Progenitor cell of endocrine pancreas (in vitro differentiated cells): Measurements from ENCODE around the gene PPP1R14B. TPM values are rescaled to one million over a fixed set of nuclear protein-coding genes. Genes with fewer than 3 reads are reported as not detected.
A peak's percentile ranks its signal among the peaks of the same experiment; 100 is the strongest.

Experiments
- DNase-seq: peaks from one replicate; pipeline ENCODE4 v3.0.0; 2021; ENCODE audit warnings: low spot score; ENCODE audit not compliant: unreplicated experiment
- H3K27ac Mint-ChIP-seq: 2 replicates; pipeline ENCODE4 v1.8.0; 2021; ENCODE audit warnings: mild to moderate bottlenecking, moderate library complexity, mixed read lengths
- H3K27me3 Mint-ChIP-seq: 2 replicates; pipeline ENCODE4 v1.8.0; 2021; ENCODE audit warnings: mixed read lengths
- H3K36me3 Mint-ChIP-seq: 2 replicates; pipeline ENCODE4 v1.8.0; 2022; ENCODE audit warnings: mixed read lengths; ENCODE audit not compliant: insufficient read depth
- H3K4me1 Mint-ChIP-seq: 2 replicates; pipeline ENCODE4 v1.8.0; 2021; ENCODE audit warnings: low read depth, mixed read lengths
- H3K4me3 Mint-ChIP-seq: 2 replicates; pipeline ENCODE4 v1.8.0; 2021; ENCODE audit warnings: low read depth, mild to moderate bottlenecking, moderate library complexity, mixed read lengths
- H3K9me3 Mint-ChIP-seq: 2 replicates; pipeline ENCODE4 v1.8.0; 2021; ENCODE audit warnings: low read depth, mixed read lengths
- total RNA-seq: library from RNA; stranded (reverse); gene quantifications from 2 replicates; pipeline ENCODE4 v1.2.1, GENCODE V29; 2021
- TF ChIP-seq, protein P1 (sequence below): fragments of 200-600 bp; sonication (generic); IDR thresholded peaks from one replicate; pipeline ENCODE4 v1.5.0; 2021; ENCODE audit warnings: antibody characterized with exemption, mild to moderate bottlenecking; ENCODE audit not compliant: unreplicated experiment

Gene PPP1R14B
- total RNA-seq, 1 donor from 2014 or later = 198 TPM

DNA sequence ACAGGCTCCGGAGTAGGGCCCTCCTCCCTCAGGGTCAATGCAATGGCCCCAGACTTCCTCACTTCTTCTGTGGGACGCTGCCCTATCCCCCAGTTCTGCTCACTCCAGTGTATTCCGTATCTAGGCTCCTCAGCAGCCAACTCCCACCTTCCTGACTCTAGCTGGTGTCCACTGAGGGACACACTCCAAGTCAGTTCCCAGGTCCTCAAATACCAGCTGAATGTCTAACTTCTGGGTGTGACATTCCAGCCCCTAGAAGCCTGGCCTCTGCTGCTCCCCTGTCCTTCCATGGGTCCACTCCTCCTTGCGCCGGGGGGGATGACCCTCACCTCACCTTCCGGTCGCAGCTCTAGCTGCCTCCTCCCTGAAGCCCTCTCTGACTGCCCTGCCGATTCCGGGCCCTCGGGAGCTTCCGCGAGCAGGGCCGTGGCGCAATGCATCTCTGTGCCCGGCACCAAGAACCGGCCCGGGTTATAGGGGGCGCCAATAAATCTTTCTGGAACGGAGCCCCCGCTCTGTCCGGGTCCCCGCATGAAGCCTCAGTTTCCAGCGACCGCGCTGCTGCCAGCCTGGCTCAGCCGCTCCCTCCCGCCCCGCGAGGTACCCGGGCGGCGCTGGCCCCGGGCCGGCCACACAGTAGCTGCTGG, 22.3 kb upstream of the PPP1R14B start:
- Mint-ChIP-seq H3K4me3 (peak overlapping the region; percentile 98), H3K9me3 (no peaks in the 10 kb centered on the region), H3K4me1 (peaks cover 12% of the 10 kb centered on the region), H3K27ac (peak overlapping the region; percentile 90), H3K36me3 (peaks cover 2% of the 10 kb centered on the region), H3K27me3 (no peaks in the 10 kb centered on the region)
- no peak for DNase-seq
- TF ChIP-seq, protein P1, sequence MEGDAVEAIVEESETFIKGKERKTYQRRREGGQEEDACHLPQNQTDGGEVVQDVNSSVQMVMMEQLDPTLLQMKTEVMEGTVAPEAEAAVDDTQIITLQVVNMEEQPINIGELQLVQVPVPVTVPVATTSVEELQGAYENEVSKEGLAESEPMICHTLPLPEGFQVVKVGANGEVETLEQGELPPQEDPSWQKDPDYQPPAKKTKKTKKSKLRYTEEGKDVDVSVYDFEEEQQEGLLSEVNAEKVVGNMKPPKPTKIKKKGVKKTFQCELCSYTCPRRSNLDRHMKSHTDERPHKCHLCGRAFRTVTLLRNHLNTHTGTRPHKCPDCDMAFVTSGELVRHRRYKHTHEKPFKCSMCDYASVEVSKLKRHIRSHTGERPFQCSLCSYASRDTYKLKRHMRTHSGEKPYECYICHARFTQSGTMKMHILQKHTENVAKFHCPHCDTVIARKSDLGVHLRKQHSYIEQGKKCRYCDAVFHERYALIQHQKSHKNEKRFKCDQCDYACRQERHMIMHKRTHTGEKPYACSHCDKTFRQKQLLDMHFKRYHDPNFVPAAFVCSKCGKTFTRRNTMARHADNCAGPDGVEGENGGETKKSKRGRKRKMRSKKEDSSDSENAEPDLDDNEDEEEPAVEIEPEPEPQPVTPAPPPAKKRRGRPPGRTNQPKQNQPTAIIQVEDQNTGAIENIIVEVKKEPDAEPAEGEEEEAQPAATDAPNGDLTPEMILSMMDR = no peak

DNA sequence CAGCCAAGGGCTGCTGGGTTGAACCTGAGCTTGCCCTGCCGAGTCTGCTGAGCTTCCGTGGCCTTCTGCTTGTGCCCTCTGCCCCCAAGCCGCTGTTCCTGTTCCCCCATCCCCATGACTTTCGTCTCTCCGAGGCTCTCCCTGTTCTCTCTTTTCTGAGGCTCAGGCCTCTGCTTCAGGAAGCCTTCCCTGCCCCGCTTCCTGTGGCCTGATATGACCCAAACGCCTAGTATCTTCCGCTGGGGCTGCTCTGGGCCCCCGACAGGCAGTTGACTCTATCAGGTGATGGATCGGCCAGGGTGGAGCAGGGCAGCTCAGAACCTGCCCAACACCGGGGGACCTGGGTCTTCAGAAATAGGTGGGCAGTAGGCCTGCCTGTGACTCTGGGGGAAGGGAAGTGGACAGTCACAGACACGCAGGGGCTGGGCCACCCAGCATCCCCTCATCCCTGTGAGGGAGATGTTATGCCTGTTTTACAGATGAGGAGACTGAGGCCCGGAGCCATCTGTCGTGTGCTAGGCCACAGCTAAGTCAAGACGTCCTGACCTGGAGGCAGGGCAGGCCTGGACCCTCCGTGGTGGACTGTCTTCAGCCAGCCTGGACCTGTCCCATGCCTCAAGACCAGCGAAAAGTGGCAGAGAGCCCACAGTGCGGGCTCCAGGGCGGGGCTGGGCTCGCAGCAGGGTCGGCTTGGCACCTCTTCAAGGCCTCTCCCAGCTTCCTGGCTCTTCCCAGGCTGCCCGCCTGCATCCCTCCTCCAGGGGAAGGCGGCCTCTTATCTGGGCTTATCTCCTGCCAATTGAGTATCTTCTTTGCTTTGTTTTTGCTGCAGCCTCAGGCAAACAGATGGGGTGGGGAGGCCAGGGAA, 21.5 kb upstream of the PPP1R14B start:
- Mint-ChIP-seq H3K9me3 (no peaks in the 10 kb centered on the region), H3K27ac (peak overlapping the region; percentile 90), H3K36me3 (peaks cover 2% of the 10 kb centered on the region), H3K27me3 (no peaks in the 10 kb centered on the region), H3K4me1 (peaks cover 12% of the 10 kb centered on the region), H3K4me3 (peak overlapping the region; percentile 98)
- TF ChIP-seq, protein P1 = no peak
- no peak for DNase-seq

DNA sequence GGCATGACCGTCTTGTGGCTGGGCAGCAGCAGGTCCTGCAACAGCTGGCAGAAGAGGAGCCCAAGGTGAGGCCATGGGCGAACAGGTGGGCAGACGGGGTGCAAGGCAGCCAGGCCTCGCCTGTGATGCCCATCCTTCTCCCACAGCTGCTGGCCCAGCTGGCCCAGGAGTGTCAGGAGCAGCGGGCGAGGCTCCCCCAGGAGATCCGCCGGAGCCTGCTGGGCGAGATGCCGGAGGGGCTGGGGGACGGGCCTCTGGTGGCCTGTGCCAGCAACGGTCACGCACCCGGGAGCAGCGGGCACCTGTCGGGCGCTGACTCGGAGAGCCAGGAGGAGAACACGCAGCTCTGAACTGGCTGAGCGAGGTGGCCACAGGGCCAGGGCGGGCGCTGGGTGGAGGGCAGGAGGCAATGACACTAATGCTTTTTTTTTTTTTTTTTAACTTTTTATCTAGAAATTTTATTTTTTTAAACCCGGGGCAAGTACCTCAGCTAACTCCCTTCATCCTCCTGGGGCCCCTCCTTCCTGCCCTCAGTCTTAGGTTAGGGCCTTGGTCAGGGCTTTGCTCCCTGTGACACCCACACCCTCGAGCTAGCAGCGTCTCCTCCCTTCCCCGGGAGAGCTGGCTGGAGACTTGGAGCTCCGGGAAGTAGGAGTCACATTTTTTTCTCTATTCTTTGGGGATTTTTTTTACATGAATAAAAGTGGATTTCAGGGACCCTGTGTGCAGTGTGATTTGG, 20.6 kb upstream of the PPP1R14B start:
- peaks cover 12% of the 10 kb centered on the region for H3K4me1 Mint-ChIP-seq
- no peaks in the 10 kb centered on the region for H3K9me3 Mint-ChIP-seq
- H3K27me3 Mint-ChIP-seq = no peaks in the 10 kb centered on the region
- TF ChIP-seq, protein P1 = no peak
- no peak overlapping the region for H3K4me3 Mint-ChIP-seq
- DNase-seq = no peak
- H3K27ac Mint-ChIP-seq = no peak overlapping the region
- peaks cover 5% of the 10 kb centered on the region for H3K36me3 Mint-ChIP-seq

DNA sequence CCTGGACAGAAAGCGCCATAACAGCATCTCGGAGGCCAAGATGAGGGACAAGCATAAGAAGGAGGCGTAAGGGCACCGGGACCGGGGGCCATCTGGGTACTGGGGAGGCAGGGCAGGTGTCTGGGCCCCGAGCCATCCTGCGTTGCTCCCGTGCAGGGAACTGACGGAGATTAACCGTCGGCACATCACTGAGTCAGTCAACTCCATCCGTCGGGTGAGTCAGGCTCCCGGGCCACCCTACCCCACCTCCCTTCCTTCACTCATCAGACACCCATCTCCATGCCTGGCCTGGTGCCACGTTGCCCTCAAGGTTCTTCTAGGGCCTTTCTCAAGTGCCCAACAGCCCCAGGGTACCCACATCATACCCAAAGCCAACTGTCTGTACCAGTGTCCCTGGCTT, 19.6 kb upstream of the PPP1R14B start:
- peaks cover 8% of the 10 kb centered on the region for H3K4me1 Mint-ChIP-seq
- no peak overlapping the region for H3K27ac Mint-ChIP-seq
- no peaks in the 10 kb centered on the region for H3K27me3 Mint-ChIP-seq
- H3K4me3 Mint-ChIP-seq = no peak overlapping the region
- no peaks in the 10 kb centered on the region for H3K9me3 Mint-ChIP-seq
- peaks cover 5% of the 10 kb centered on the region for H3K36me3 Mint-ChIP-seq
- TF ChIP-seq, protein P1 = no peak
- DNase-seq = no peak
